ENCODE measurements around the gene EBF3.
"Not testable (repeated sequence)": the region's sequence is repeated elsewhere in the genome, so short reads cannot be mapped to it uniquely, and the experiment has no call there.

The EBF3 gene

DNA sequence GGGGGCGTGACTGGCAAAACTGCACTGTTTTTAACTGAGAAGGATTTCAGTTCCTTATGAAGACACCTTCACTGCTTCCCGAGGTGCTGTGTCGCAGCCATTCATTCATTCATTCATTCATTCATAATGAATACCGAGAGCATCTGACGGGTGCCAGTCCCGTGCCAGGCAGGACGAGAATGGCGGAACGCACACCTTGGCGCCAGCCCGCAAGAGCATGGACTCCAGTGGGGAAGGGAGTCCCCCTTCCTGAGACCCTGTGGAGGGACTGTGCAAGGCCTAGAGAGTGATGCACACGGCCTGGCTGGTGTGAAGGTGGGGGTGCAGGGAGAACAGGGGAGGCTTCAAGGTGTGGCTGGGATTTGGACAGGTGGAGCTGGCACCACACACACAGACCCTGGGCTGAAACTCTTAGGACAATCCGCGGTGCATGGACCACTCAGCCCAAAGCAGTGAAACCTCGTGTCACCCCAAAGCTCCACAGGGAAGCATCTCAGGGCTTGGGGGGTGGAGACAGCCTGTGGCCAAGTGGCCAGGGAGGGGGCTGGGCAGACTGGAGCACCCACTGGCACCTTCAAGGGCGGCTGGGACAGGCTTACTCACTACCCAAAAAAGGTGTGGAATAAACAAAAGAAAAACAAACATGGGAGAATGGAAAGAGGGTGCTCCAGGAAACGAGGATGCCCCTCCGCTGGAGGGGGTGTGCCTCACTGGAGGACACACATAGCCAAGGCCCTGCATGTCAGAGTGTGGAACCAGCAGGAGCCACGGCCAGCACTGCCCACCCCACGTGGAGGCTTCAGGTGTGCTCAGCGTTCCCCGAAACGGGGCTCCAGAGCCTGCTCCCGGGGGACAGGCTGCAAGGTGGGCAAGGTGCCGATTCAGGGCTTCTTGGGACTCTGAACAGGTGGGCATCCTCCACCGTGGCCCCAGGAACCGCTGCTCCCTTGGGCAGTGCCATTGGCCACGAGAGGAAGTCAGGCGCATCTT, 37.7 kb downstream of the EBF3 start:
- DNase-seq = no peak

DNA sequence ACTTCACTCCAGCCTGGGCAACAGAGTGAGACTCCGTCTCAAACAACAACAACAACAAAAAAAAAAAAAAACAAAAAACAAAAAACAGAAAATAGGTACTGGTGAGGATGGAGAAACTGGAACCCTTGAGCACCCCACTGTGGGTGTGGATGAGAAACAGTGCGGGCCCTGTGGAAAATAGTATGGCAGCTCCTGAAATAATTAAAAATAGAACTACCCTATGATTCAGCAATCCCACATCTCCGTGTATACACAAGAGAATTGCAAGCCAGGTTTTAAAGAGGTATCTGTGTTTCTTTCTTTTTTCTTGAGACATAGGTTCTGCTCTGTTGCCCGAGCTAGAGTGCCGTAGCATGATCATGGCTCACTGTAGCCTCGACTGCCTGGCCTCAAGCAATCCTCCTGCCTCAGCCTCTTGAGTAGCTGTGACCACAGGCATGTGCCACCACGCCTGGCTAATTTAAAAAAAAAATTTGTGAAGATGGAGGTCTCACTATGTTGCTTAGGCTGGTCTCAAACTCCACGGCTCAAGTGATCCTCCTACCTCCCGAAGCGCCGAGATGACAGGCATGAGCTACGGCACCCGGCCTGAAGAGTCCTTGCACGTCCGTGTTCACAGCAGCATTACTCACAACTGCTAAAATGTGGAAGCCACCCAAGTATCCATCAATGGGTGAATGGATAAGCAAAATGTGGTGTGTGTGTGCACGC, 39.5 kb downstream of the EBF3 start:
- no peak for DNase-seq

DNA sequence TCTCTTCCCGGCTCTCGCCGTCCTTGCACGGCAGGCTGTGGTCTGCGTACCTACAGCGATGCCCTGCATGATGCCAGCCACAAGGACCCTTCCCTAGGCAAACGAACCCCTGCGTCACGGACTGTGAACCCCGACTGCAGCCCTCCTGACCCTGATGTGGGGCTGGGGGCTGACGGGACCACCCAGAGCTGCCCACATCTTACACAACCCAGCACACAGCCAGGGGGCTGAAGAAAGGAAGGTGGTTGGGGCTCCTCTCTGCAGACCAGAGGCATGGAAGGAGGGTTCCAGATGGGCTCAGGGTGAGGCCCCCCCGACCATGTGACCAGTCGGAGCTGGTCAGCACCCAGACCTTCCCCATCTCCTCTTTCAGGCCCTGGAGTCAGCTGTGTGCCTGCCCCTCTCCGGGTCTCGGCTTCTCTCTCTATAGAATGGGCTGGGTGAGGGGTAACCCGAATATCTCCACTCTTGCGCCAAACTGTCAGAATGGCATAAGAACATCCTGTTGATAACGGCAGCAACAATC, 41.4 kb downstream of the EBF3 start:
- DNase-seq = no peak

DNA sequence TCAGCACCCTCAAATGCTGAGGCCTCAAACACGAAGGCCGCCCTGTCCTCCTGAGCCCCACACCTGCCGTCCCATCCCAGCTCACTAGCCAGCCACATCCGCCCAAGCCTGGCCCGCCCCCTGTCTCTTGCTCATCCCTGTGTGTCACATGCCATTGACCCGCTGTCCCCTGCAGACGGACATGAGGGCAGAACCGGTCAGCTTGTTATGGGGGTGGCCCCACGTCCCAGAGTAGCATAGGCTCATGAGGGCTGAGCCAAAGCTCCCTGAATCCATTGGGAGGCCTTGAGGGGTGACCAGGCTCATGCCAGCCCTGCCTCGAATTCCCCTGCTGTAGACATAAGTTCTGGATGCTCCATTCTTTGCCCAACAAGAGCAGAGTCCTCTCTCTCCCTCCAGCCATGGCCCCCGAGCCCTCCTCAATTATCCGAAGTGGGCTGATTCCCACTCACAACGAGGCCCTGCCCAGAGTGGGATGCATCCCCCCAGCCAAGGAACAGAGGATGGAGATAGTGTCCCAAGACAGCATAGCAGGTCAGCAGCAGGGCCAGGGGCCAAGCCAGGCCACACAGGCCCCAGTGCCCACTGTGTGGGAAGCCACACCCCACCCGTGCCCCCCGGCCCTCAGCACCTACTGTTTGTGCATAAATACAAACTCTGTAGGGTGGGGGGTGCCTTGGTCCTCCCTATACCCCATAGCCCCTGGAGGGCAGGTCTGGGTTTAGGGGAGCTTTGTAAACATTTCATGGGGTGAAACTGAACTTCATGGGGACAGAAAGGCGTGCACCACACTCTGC, 42.1 kb downstream of the EBF3 start:
- DNase-seq = no peak

DNA sequence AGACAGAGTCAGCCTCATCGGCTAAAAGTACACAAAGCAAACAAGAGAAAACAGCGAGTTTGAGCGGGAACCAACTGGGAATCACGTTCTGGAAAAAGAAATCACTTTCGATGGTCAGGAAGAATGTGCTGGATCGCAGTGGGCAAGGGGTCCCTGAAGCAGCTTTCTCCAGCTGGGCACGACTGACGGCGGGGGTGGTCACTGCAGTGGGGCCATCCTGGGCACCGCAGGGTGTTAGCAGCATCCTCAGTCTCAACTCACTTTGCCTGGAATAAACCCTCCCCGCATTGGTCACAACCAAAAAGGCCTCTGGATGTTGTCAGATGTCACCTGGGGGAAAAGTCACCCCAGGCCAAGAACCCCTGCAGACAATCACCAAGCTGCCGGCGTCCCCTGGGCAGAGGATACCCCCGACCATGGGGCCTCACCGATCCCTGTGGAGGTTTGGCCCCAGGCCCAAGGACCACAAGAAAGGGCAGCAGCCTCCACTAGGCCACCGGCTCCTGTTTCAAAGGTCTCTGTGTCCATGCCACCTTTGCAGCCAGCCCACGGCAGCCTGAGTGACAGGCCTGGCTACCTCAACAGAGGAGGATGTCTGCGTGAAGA, 42.9 kb downstream of the EBF3 start:
- no peak for DNase-seq

DNA sequence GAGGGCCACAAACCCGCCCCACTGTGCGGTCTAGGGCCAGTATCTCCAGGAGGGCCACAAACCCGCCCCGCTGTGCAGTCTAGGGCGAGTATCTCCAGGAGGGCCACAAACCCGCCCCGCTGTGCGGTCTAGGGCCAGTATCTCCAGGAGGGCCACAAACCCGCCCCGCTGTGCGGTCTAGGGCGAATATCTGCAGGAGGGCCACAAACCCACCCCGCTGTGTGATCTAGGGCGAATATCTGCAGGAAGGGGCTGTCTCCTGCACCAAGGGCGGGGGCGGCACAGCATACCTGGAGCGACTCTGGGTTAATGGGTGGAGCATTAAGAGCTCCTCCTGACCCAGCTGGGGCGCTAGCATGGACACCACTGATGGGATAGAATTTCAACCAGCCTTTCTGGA, 43.9 kb downstream of the EBF3 start:
- DNase-seq = not testable (repeated sequence)

DNA sequence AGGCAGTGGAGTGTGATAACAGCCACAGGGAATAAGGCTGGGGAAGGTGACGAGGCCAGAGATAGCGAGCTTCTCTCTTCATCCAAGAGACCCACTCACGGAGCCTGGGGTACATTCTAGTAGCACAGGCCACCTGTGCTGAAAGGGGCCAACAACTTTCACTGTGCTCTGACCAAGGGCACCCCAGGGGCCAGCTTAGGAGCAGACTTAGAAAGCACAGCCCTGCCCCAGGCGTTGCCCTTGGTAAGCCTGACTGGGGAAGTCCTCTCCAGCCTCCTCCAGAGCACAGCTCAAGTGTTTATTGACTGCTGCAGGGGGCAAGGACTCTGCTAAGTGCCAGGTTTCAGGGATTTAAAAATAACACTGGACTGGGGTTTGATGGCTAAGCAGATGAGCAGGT, 44.7 kb downstream of the EBF3 start:
- DNase-seq = no peak

DNA sequence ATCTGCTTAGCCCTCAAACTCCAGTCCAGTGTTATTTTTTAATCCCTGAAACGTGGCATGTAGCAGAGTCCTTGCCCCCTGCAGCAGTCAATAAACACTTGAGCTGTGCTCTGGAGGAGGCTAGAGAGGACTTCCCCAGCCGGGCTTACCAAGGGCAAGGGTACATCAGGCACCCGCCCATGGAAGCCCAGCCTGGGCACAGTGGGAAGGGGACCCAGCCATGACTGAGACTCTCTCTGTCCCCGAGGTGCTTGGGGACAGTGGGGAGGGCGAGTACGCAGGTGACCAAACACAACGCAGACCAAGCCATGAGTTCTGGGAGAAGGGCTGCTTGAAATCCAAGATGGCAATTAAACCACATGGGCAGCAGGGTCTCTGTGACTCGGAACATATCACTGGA, 45.2 kb downstream of the EBF3 start:
- DNase-seq = no peak

DNA sequence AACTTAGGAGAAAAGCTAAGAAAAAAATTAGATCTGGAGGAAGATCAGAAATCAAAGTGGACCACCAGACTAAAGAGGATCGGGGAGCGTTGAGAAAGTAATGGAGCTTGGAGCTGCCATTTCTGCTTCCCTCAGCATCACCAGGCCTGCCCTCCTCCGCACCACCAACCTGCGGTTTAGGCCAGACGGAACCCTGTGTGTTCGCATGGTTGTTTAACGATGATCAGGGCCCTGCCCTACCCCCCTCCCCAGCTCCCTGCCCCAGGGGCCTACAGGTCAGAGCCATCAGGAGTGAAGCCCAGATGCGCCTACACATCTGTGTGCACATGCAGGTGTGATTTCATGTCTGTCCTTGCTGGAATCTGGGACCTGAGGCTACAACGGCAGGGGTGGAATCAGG, 45.7 kb downstream of the EBF3 start:
- no peak for DNase-seq

DNA sequence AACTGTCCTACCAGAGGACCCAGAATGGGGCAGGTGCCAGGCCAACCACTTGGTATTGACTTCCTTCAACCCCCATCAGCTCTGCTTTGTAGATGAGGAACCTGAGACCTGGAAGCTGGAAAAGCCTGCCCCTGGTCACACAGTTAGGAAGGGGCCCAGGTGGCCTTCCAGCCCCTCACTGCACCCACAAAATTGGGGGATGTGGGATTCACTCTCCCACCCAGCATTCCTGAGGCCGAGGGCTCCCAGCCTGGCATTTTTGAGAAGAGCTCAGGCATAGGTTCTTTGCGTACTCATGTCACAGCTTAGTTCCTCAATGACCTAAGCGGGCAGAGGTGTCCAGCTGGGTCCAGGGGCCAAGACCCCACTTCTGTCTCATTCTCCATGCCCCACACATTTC, 46.1 kb downstream of the EBF3 start:
- no peak for DNase-seq

DNA sequence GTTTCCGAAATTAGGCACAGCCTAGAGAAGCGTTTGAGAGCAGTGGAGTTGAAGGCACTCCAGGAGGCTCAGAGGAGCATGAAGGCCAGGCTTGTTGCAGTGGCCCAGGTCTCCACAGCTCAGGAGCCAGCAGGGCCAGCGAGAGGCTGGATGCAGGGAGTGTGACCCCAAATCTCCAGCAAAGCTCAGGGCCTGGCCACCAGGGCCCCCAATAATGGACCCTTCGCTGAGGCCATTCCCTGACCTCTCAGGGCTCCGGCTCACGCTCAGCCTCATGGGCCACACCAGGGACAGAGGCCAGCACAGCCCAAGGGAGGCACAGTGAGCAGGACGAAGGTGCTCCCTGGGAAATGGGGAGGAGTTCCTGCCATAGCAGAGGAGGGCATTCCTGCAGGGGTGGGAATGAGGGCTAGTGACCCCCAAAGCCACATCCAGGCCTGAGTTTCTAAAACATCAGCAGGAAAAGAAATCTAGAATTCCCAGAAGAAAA, 47.5 kb downstream of the EBF3 start:
- DNase-seq = no peak

DNA sequence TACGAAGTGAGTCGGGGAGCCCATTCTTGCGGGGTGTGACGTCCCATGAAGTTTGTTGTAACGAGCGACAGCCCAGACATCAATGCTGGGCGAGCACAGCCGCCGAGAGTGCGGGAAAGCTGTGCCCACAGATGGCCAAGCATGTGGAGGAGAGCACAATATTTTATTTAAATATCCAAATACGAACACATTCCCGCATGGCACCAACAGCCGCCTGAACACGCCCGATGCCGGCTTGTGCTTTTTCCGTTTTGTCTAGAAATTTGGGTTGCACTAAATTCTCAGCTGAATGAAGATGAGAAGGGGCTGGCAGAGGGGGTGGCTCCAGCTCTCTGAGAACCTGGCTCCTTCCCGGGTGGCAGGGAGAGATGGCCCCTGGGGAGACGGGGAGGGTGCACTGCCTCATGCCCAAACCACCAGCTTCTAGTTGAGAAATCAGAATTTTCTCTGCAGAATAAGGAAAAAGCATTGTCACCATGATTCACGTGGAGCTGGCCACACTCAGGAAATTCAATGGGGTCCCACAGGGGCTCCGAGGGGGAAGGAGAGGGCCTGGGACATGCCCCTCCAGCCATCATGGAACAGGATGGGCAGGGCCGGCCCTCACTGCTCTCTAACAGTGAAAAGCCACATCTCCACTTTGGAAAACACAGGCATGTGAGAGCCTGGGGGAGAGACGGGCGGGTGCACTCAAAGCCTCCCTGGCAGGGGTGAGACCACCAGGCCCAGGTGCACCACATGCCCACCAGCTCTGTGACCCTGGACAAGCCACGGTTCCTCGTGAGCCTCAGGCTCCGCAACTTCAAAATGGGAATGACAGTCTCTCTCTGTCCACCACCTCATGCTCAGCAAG, 48.3 kb downstream of the EBF3 start:
- DNase-seq = no peak

DNA sequence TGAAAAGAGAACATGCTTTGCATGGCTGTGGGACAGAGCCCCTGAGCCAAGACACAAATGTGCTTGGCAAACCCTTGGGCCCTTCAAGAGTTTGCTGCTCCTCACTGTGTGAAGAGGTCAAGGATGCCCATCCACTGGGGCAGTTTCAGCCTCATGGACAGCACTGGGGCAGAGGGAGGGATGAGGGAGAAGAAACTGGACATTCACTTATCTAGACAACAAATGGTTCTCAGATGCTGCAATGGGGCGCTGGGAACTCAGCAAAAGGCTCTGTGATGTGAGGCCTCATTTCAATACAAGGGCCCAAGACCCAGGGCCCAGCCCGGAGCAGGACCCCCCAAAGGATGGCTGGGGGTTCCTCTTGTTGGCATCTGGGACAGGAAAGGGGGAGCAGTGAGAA, 49.1 kb downstream of the EBF3 start:
- no peak for DNase-seq

DNA sequence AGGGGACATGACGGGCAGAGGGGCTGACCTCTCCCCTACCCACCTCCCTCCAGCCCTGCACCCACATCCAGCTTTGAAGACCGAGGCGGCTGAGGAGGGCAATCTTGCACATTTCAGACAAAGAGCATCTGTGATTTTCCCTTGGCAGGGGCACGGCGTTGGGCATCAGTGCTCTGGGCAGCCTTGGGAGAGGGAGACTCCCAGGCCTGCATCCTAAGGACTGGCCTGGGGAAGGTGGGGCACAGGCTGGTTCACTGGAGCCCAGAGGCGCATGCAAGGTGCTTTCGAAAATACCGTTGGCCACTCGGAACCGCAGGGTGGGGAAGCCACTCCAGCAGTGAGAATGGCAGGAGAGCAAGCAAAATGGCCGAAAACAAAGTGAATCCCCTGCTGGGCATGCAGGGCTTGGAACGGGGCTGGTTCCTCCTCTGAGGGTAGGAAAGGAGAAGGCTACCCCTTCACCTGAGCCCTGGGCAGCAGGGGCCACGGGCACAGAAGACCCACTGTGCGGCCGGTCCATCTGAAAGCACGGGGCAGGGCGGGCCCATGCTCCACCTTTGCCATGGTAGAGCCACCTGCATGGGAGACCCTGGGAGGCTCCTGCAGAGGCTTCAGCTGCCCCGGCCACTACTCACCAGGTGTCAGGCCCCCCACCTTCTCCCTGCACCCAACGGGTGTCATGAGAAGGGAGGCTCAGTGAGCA, 49.8 kb downstream of the EBF3 start:
- DNase-seq = no peak

DNA sequence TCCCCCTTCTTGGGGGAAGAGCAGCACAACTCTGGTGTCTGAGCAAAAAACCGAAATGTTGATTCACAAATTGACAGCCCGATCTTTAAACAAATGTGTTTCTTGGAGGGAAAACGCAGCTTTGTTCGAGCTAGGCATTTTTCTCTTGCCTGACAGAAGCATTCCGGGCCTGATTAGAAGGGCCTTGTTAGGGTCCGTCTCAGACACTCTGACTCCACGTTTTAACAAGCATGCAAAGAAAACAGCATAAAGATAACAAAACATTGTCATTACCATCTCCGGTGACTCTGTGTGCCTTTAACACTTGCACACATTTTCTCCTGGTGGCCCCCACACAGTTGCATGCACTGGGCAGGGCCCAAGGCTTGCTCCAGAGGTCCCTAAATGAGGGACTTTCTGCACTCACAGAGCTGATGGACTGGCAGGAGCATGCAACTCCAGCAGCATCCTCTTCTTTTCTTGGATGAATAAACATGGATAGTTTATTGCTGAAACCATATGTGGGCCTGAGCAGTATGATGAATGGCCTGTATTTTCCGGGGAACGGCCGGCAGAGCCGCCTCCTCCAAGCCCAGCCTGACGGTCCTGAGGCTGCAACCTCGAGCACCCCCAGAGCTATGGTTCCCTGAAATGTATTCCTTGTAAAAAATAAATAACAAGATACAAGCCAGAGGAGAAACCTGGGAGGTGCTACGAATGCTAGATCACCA, 50.9 kb downstream of the EBF3 start:
- no peak for DNase-seq

DNA sequence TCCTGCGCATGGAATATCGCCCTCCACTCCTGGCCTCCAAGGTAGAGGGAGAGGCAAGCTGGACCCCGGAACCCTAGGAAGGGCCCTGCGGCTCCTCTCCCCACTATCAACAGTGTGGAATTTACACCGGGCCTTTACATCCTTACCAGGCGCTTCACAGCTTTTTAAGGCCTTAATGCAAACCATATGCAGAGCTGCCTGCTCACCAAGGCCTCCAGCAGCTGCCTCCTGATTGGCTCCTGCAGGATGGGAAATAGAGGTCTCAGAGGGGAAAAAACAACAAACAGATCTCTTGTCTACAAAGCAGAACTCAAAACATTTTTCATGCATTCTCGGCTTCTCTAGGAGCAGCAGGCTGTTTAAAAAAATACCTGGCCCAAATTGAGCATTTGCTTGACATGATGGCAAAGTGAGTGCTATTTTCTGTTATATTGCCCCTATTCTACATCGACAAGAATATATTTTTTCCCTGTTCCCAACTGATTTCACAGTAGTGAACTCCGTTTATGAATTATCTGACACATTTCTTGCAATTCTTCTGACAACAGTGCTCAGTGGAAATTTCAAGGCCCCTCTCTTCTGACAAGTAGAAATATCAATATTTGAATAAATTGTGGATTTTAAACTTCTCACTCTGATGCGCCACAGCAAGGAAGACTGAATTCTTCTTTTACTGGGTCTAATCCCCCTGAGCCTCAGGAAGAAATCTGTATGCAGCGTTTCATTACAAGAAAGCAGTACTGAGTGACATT, 51.7 kb downstream of the EBF3 start:
- no peak for DNase-seq

DNA sequence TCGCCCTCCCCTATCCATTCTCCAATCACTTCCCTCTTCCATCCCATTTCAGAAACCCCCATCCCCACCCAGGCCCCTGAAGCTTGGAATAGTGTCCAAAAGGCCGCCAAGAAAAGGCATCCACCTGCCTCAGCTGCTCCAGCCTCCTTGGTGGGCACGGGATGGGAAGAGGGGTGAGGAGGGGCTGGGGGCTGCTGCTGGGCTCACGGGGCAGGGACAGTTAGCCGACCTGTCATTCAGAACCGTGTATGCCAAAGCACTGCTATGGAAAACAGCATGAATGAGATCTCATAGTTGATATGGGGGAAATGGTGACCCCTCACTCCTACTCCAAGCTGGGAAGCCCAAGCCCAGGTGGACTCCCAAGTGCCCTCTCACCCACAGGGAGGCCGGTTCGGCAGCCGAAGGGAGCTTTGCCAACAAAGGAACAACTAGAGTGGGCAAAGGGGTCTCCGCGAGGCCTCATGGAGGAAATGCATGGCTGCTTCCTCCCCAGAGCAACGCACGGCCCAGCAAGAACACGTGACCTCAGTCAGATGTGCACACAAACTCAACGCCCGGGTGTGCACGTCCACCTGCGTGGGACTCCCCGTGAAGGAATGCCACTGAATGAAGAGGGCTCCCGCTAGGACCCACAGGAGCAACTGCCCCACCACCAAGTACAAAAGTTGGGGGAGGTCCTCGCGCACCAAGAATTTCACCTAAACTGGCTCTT, 52.5 kb downstream of the EBF3 start:
- no peak for DNase-seq

DNA sequence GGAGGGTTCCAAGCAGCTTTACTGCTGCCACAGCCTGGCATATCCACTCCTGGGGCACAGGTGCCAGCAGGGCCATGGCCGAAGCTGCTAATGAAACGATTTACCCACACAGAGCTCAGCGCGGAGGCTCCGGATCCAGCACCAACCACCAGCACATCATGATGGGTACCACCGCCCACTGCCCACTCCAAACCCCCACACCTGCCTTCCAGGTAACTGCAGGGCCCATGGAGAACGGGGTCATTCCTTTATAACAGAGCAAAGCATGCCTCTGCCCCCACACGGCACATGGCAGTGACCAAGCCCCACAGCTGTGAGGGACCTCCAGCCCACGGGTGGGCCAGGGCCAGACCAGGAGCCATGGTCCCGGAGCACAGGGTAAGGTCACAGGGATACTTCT, 53.2 kb downstream of the EBF3 start:
- DNase-seq = no peak
